Astrocyte of the cerebellum (primary cell): ENCODE data around the gene AIRE.

Experiments used
- DNase-seq: peaks from one replicate; pipeline ENCODE4 v3.0.0-alpha.2; 2011; ENCODE audit warnings: low read depth
- H3K4me3 ChIP-seq: 2 replicates; pipeline ENCODE4 v1.5.1; 2011; ENCODE audit warnings: mild to moderate bottlenecking, low read depth, low read length, moderate library complexity
- CTCF ChIP-seq: IDR thresholded peaks from 2 replicates; pipeline ENCODE4 v1.5.1; 2012; ENCODE audit warnings: low read length, low read depth, moderate library complexity, mild to moderate bottlenecking; ENCODE audit errors: missing control alignments
- in situ Hi-C: cut with HindIII; loops from 2 replicates; pipeline ENCODE4 v1.10.0; 2017; ENCODE audit warnings: low sequenced_read_pairs

The AIRE gene

GRCh38 chr21:44312089-44312488 is 26.4 kb downstream of the AIRE start:
- H3K4me3 ChIP-seq: no peak overlapping the region
- in situ Hi-C loops: no loop called here
- no peak for DNase-seq
- TF ChIP-seq CTCF: no peak

- TF ChIP-seq CTCF: no peak
- in situ Hi-C loops: no loop called here
- no peak for DNase-seq
- no peak overlapping the region for H3K4me3 ChIP-seq
These were observed 27.0 kb downstream of the AIRE start for GRCh38 chr21:44312716-44313115.

GRCh38 chr21:44313451-44313850 is 27.8 kb downstream of the AIRE start:
- no peak for DNase-seq
- in situ Hi-C loops: no loop called here
- TF ChIP-seq CTCF: no peak
- H3K4me3 ChIP-seq: no peak overlapping the region

- no peak for TF ChIP-seq CTCF
- DNase-seq: no peak
- in situ Hi-C loops: no loop called here
- H3K4me3 ChIP-seq: no peak overlapping the region
These were observed 28.5 kb downstream of the AIRE start for GRCh38 chr21:44314128-44314527.

GRCh38 chr21:44314561-44314960 is 28.9 kb downstream of the AIRE start:
- DNase-seq: no peak
- no peak for TF ChIP-seq CTCF
- in situ Hi-C loops: no loop called here
- no peak overlapping the region for H3K4me3 ChIP-seq

GRCh38 chr21:44315691-44316203 is 30.1 kb downstream of the AIRE start:
- no peak for TF ChIP-seq CTCF
- H3K4me3 ChIP-seq: no peak overlapping the region
- no peak for DNase-seq
- in situ Hi-C loops: no loop called here

- no peak for TF ChIP-seq CTCF
- in situ Hi-C loops: no loop called here
- no peak overlapping the region for H3K4me3 ChIP-seq
- no peak for DNase-seq
These were observed 30.7 kb downstream of the AIRE start for GRCh38 chr21:44316277-44316900.
